ENCODE data around the gene NSL1.

DNA sequence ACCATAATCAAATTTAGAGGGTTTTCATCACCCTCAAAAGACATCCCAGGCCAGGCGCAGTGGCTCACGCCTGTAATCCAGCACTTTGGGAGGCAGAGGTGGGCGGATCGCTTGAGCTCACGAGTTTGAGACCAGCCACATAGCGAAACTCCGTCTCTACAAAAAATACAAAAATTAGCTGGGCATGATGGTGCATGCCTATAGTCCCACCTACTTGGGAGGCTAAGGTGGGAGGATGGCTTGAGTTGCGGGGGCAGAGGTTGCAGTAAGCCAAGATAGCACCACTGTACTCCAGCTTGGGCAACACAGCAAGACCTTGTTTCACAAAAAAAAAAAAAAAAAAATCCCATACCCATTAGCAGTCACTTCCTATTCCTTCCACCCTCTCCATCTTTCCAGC lies 58.5 kb downstream of the NSL1 start:
- TF ChIP-seq CTCF (conservative IDR thresholded peaks at IDR 0.05 in 1 of 2, IDR thresholded peaks at IDR 0.05 in 1 of 2; ENCODE audit: low read depth in 1 of 2, low read length in 2 of 2) (no peak), EZH2 (IDR thresholded peaks at IDR 0.05; ENCODE audit: low read length, missing control alignments) (no peak)

All from fibroblast of lung (primary cell).